GM20000 (cell line): ENCODE data around the gene TAF1D.
"Not testable (repeated sequence)": the region's sequence is repeated elsewhere in the genome, so short reads cannot be mapped to it uniquely, and the experiment has no call there.

Experiments
- DNase-seq: peaks from one replicate; pipeline ENCODE4 v3.0.0; 2012; ENCODE audit warnings: low spot score
- CTCF ChIP-seq: IDR thresholded peaks from 2 replicates; pipeline ENCODE4 v1.5.1; 2012; ENCODE audit warnings: mild to moderate bottlenecking, control low read depth; ENCODE audit errors: extremely low read depth, missing control alignments

The TAF1D gene

GRCh38 chr11:93746101-93746500 lies 4.8 kb upstream of the TAF1D start:
- no peak for DNase-seq
- TF ChIP-seq CTCF = no peak

- DNase-seq = not testable (repeated sequence)
These were observed 3.9 kb upstream of the TAF1D start for GRCh38 chr11:93745005-93745755.

GRCh38 chr11:93744669-93745004 lies 3.3 kb upstream of the TAF1D start:
- DNase-seq = no peak
- TF ChIP-seq CTCF = no peak

GRCh38 chr11:93743291-93743690 lies 2.0 kb upstream of the TAF1D start:
- no peak for DNase-seq
- TF ChIP-seq CTCF = no peak

- no peak for TF ChIP-seq CTCF
- DNase-seq = no peak
These were observed 559 bp upstream of the TAF1D start for GRCh38 chr11:93741882-93742226.

GRCh38 chr11:93740730-93741093 lies 583 bp downstream of the TAF1D start:
- no peak for TF ChIP-seq CTCF
- DNase-seq = peak; percentile 34

GRCh38 chr11:93740031-93740729 lies 1.1 kb downstream of the TAF1D start:
- TF ChIP-seq CTCF = no peak
- DNase-seq = no peak

- DNase-seq = no peak
- TF ChIP-seq CTCF = no peak
These were observed 2.6 kb downstream of the TAF1D start for GRCh38 chr11:93738647-93739081.
